Astrocyte (in vitro differentiated cells and primary cell): Measurements from ENCODE around the gene JHY. TPM values are rescaled to one million over a fixed set of nuclear protein-coding genes. Genes with fewer than 3 reads are reported as not detected.

Source experiments
- DNase-seq: peaks from one replicate; pipeline ENCODE4 v3.0.0-alpha.2; 2010; ENCODE audit warnings: low read depth
- FAIRE-seq: peaks from 2 replicates; lab custom pipeline; 2011; peaks lifted over from hg19 to GRCh38; lab: Jason Lieb, UNC
- H2AFZ ChIP-seq: 2 replicates; pipeline ENCODE4 v1.6.0; 2012; ENCODE audit warnings: low read depth, low read length, inconsistent platforms
- H3K27ac ChIP-seq: 2 replicates; pipeline ENCODE4 v1.5.1; 2011; ENCODE audit warnings: low read depth, low read length, inconsistent platforms
- H3K27me3 ChIP-seq: 2 replicates; pipeline ENCODE4 v1.6.0; 2011; ENCODE audit warnings: low read length, inconsistent platforms; ENCODE audit not compliant: insufficient read depth
- H3K36me3 ChIP-seq: 2 replicates; pipeline ENCODE4 v1.5.1; 2011; ENCODE audit warnings: low read length, inconsistent platforms; ENCODE audit not compliant: insufficient read depth
- H3K4me1 ChIP-seq: 2 replicates; pipeline ENCODE4 v1.5.1; 2011; ENCODE audit warnings: low read length, inconsistent platforms; ENCODE audit not compliant: insufficient read depth
- H3K4me2 ChIP-seq: 2 replicates; pipeline ENCODE4 v1.6.0; 2012; ENCODE audit warnings: low read length, inconsistent platforms
- H3K4me3 ChIP-seq: 2 replicates; pipeline ENCODE4 v1.5.1; 2011; ENCODE audit warnings: low read depth, mild to moderate bottlenecking, low read length, inconsistent platforms; ENCODE audit not compliant: insufficient read depth
- H3K79me2 ChIP-seq: 2 replicates; pipeline ENCODE4 v1.6.0; 2012; ENCODE audit warnings: mild to moderate bottlenecking, low read length, inconsistent platforms; ENCODE audit not compliant: insufficient read depth
- H3K9ac ChIP-seq: 2 replicates; pipeline ENCODE4 v1.6.0; 2012; ENCODE audit warnings: mild to moderate bottlenecking, low read length, inconsistent platforms
- H3K9me3 ChIP-seq: 2 replicates; pipeline ENCODE4 v1.5.1; 2012; ENCODE audit warnings: low read depth, mild to moderate bottlenecking, low read length, inconsistent platforms; ENCODE audit not compliant: insufficient read depth
- H4K20me1 ChIP-seq: 2 replicates; pipeline ENCODE4 v1.6.0; 2012; ENCODE audit warnings: low read length, inconsistent platforms; ENCODE audit not compliant: insufficient read depth
- H3K27ac Mint-ChIP-seq: one replicate; pipeline ENCODE4 v1.8.0; 2021; ENCODE audit warnings: mild to moderate bottlenecking, mixed read lengths; ENCODE audit not compliant: unreplicated experiment
- H3K27me3 Mint-ChIP-seq: one replicate; pipeline ENCODE4 v1.8.0; 2021; ENCODE audit warnings: low read depth, mixed read lengths; ENCODE audit not compliant: unreplicated experiment
- H3K36me3 Mint-ChIP-seq: one replicate; pipeline ENCODE4 v1.8.0; 2021; ENCODE audit warnings: low read depth, mixed read lengths; ENCODE audit not compliant: unreplicated experiment
- H3K4me1 Mint-ChIP-seq: one replicate; pipeline ENCODE4 v1.8.0; 2021; ENCODE audit warnings: low read depth, mixed read lengths; ENCODE audit not compliant: unreplicated experiment
- H3K4me3 Mint-ChIP-seq: one replicate; pipeline ENCODE4 v1.8.0; 2021; ENCODE audit warnings: mild to moderate bottlenecking, moderate library complexity, mixed read lengths; ENCODE audit not compliant: unreplicated experiment
- H3K9me3 Mint-ChIP-seq: one replicate; pipeline ENCODE4 v1.8.0; 2021; ENCODE audit warnings: mild to moderate bottlenecking, mixed read lengths; ENCODE audit not compliant: unreplicated experiment
- CTCF ChIP-seq: IDR thresholded peaks from 2 replicates; pipeline ENCODE4 v1.5.1; 2011; ENCODE audit warnings: low read depth, mild to moderate bottlenecking, inconsistent platforms, low read length, moderate library complexity; ENCODE audit not compliant: insufficient read depth
- EZH2 ChIP-seq: IDR thresholded peaks from 2 replicates; pipeline ENCODE4 v1.6.1; 2012; ENCODE audit warnings: mild to moderate bottlenecking, low read length, inconsistent platforms; ENCODE audit not compliant: insufficient read depth
- total RNA-seq: library from RNA; stranded (reverse); gene quantifications from 2 replicates; pipeline ENCODE4 v1.2.1, GENCODE V29; 2021

The JHY gene
- total RNA-seq, 1 donor from 2014 or later = 2.7 TPM

GRCh38 chr11:122977470-122978298, 95.1 kb downstream of the JHY start:
- Histone ChIP-seq H3K27ac (no peak overlapping the region), H3K27me3 (peaks cover 97% of the 10 kb centered on the region), H3K79me2 (no peaks in the 10 kb centered on the region), H3K36me3 (no peaks in the 10 kb centered on the region), H3K4me3 (no peak overlapping the region), H4K20me1 (peaks cover 16% of the 10 kb centered on the region), H3K4me1 (peaks cover 4% of the 10 kb centered on the region), H3K4me2 (peak overlapping the region; percentile 57), H2AFZ (peak overlapping the region; percentile 30), H3K9me3 (no peaks in the 10 kb centered on the region), H3K9ac (no peak overlapping the region)
- FAIRE-seq (no peak), DNase-seq (no peak)
- peak overlapping the region; percentile 0 for H3K4me3 Mint-ChIP-seq
- peaks cover 7% of the 10 kb centered on the region for H3K9me3 Mint-ChIP-seq
- peak overlapping the region; percentile 15 for H3K27ac Mint-ChIP-seq
- TF ChIP-seq CTCF = no peak
- peak; percentile 89 for TF ChIP-seq EZH2
- peaks cover 93% of the 10 kb centered on the region for H3K27me3 Mint-ChIP-seq
- peaks cover 7% of the 10 kb centered on the region for H3K4me1 Mint-ChIP-seq
- no peaks in the 10 kb centered on the region for H3K36me3 Mint-ChIP-seq

DNA sequence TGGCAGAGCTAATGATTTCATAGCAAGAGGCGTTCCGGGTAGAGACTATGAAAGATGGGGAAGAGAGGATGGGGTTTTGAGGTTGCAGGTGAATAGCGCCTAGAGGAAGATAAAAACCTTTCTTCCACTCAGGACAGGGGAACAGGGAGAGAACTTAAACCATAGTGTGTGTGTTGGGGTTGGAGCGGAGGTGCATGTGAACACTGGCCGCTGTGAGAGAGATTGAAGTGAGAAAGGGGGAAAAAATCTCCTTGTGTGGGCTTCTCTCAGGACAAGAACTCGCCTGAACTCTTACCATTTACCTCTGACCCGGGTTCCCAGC, 95.7 kb downstream of the JHY start:
- Histone ChIP-seq H3K27me3 (peaks cover 97% of the 10 kb centered on the region), H3K79me2 (no peaks in the 10 kb centered on the region), H3K9me3 (no peaks in the 10 kb centered on the region), H3K36me3 (no peaks in the 10 kb centered on the region), H4K20me1 (peaks cover 16% of the 10 kb centered on the region), H3K9ac (no peak overlapping the region), H3K27ac (no peak overlapping the region), H3K4me3 (no peak overlapping the region), H3K4me1 (peaks cover 4% of the 10 kb centered on the region), H3K4me2 (no peak overlapping the region), H2AFZ (no peak overlapping the region)
- Mint-ChIP-seq H3K36me3 (no peaks in the 10 kb centered on the region), H3K4me1 (peaks cover 7% of the 10 kb centered on the region), H3K27me3 (peaks cover 94% of the 10 kb centered on the region), H3K9me3 (peaks cover 7% of the 10 kb centered on the region), H3K4me3 (peak overlapping the region; percentile 0), H3K27ac (no peak overlapping the region)
- DNase-seq (no peak), FAIRE-seq (no peak)
- TF ChIP-seq EZH2 (no peak), CTCF (no peak)
